Pericardium fibroblast (primary cell): ENCODE data around the gene IKZF2. TPM values are rescaled to one million over a fixed set of nuclear protein-coding genes. Genes with fewer than 3 reads are reported as not detected.

Experiments
- total RNA-seq: library from RNA; depleted of rRNA; stranded (reverse); fragments of >200 nt; gene quantifications from 2 replicates; pipeline ENCODE4 v1.2.3, GENCODE V29; 2015

IKZF2 gene
- 3.7 and 11.3 TPM in 2 replicates for total RNA-seq

GRCh38 chr2:213151437-213152064 lies at the start of gene IKZF2:
TSS of gene IKZF2 (minus strand) at chr2:213151612. CDS start at chr2:213148629, 2,983 bp downstream.

Other genes starting within 250 kb of the IKZF2 start
- gene SPAG16, start 132.9 kb upstream of the IKZF2 start, total RNA-seq: 26.4 and 36.9 TPM in 2 replicates